Measurements from ENCODE around the gene HS3ST5.
"Not testable (repeated sequence)": the region's sequence is repeated elsewhere in the genome, so short reads cannot be mapped to it uniquely, and the experiment has no call there.

Gene HS3ST5

GRCh38 chr6:114181664-114182063 is 161.2 kb downstream of the HS3ST5 start:
- DNase-seq = no peak

- no peak for DNase-seq
Observed at GRCh38 chr6:114179411-114179810, 163.4 kb downstream of the HS3ST5 start.

GRCh38 chr6:114176726-114177125 is 166.1 kb downstream of the HS3ST5 start:
- DNase-seq = no peak

DNA sequence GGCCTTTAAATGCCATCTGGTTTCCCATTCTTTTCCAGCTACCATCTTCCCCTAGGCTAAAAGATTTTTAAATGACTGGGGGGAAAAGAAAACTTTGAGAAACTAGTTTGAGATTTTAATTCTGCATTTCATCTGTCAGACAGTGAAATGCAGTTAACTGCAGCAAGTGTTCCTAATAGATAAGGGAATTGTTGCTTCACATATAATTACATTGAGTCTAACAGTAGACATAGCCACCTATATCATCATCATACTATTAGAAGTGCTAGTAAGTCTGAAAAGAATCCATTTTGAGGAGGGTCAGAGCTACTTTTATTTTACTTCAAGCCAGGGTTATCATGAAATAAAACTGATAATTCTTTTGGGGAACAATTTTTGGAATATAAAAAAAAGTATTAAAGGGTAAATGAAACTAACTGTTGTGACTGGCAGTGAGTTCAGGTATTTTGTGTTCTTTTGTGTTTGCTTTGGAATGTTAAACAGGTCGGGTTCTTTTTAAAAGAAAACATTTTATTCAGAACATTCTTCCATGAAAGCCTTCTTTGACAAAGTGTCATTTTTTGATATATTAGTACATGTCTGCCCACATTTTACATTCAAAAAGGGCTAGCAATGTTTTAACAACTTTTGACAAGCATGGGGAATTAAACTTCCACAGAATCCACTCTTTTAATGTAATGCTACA is 170.1 kb downstream of the HS3ST5 start:
- no peak for DNase-seq

GRCh38 chr6:114171473-114171872 is 171.3 kb downstream of the HS3ST5 start:
- DNase-seq = no peak

- DNase-seq = no peak
Observed at GRCh38 chr6:114170958-114171387, 171.8 kb downstream of the HS3ST5 start.

DNA sequence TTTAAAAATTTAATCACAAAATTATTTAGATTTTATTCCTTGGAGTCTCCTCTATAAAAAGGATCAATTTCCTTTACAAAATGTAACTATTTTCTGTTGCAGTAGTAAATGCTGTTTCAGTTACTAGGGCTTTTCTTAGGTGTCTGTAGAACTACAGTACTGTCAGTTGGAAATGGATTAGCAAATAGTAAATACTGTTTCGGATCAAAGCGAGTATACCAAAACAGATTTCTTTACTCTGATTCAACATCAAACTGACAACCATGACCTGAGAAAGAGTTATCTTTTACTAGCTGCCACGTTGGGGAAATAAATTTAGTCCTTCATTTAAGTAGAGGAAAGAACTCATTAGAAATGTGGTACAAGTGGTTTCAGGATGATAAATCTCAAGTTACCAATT is 172.5 kb downstream of the HS3ST5 start:
- no peak for DNase-seq

GRCh38 chr6:114169763-114170162 is 173.1 kb downstream of the HS3ST5 start:
- DNase-seq = no peak

DNA sequence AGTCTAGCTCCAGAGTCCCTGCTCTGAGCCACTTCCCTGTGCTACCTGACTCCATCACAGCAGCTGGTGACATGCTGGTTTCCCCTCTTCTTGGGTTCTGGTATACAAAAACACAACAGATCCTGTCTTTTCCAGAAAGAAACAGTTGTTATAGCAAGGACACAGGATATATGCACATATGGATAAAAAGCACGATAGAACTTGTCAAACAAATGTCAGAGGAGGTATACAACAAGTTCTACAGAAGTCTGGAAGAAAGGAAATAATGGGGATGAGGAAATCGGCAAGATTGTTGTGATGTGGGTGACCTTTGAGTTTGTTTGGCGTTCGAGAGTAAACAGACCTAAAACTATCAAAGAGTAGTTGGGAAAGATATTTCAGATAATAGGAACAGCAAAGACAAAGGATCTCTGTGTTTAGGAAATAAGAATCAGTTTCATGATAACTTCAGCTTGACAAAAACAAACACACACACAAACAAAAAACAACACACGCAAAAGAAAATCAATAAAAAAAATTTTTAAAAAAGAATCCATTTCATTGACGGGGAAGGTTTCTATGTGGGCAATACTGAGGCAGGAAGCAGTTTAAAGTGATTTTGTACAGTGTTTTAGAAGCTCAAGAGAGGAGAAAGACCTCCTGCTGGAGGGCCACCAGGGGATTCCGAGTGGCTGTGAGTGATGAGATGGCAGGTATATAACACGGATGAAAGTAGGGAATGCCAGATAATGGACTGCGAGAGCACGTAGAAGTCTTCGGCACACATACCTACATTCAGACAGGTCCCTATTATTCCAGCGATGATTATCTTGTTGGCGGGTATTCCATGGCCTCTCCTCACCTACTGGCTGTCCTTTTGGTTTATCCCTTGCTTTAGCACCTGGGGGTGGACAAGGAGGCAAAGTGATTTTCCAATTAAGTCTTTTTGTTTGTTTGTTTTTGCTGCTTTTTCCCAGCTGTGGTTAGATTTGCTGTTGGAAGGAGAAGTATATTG is 174.9 kb downstream of the HS3ST5 start:
- DNase-seq = no peak

DNA sequence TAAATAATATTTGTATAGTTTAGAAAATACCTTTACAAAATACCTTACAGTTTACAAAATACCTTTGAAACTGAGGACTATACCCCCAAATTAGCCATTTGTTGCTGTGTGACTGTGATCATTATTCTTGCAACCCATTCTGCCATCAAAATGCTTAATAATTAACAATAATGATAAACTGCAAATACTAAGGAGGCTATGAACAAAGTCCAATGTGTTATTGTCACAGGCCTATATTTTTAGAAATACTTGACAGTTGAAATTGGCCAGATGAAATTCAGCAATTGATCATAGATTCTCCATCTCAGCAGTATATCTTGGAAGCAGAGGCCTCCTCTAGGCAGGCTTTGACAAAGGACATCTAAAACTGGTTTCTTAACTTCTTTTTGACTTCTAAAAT is 178.6 kb downstream of the HS3ST5 start:
- no peak for DNase-seq

DNA sequence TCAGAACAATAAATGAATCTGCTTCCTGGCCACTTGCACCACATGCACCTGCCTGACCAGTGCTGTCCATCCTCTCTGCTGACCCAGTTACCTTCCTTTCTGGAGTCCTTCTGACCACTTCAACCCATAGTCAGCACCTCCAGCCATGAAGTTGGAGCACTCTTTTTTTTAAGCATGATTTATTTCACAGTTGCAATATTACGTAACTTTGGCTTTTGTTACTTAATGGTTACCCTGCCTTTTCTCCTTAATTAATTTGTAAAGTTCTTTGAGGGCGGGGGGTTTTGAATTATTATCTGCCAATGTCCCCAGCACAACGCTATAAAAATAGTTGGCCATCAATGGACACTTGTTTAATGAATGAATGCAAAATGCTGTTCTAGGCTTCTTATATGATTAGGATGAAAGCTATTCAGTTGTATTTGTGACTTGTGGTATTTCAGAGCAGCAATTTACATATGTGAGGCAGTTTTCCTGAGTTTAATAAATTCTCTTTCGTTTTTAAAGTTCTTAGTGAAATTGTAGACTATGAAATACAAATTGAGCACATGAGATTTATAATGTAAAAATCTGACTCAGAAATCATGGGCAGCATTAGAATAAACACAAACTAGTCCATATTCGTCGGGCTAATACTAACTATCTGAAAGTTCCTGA is 180.0 kb downstream of the HS3ST5 start:
- no peak for DNase-seq

- DNase-seq = no peak
Observed at GRCh38 chr6:114160881-114161280, 181.9 kb downstream of the HS3ST5 start.

DNA sequence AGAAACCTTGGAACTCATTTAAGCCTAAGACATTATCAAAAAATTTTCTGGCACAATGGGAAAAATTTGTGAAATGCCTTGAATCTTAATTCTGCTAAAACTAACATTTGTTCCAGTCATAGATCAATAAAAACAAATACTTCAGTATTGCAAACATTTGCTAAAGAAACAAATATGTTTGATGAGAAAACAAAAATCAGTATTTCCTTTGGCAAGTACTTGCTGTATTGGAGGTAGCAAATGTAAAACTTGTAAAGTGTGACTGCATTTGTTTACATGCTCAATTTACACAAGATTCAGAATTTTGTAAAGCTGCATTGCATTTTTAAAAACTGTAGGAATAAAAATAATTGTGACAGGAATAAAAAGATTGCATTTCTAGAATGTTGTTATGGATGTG is 183.1 kb downstream of the HS3ST5 start:
- no peak for DNase-seq

- DNase-seq = no peak
Observed at GRCh38 chr6:114158838-114159694, 183.8 kb downstream of the HS3ST5 start.

- DNase-seq = no peak
Observed at GRCh38 chr6:114158411-114158810, 184.4 kb downstream of the HS3ST5 start.

DNA sequence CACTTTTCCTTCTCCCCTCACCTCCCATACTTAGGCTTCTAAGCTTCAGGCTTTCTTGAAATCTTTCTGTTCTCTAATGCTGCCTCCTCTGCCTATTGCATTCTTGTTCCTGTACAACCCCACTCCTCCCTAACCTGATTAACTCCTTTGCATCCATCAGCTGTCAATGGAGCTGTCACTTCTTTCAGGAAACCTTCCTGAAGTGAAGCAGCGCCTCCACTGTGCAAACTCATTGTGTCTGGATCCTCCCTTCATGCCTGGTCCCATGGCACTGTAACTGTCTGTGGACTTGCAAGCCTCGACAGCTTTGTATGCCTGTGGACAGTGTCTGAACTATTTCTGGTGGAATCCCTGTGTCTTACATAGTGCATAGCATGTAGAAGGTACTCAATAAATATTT is 185.0 kb downstream of the HS3ST5 start:
- DNase-seq = no peak

DNA sequence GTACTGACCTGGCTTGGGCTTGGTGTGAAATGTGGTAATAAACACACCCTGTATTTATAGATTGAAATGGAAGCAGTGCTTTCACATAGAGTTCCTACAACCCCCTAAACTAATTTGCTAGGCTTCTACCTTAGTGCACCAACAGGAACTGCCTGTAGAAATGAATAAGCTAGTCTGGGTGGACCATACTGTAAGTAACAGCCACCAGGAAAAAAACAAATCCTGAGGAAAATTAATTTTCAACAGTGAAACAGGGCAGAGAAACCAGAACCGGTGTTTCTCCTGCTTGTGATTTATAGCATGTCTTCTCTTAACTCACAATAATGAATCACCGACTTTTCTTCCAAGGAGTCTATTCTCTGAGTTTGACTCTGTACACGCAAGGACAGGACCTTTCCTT is 187.1 kb downstream of the HS3ST5 start:
- DNase-seq = no peak

DNA sequence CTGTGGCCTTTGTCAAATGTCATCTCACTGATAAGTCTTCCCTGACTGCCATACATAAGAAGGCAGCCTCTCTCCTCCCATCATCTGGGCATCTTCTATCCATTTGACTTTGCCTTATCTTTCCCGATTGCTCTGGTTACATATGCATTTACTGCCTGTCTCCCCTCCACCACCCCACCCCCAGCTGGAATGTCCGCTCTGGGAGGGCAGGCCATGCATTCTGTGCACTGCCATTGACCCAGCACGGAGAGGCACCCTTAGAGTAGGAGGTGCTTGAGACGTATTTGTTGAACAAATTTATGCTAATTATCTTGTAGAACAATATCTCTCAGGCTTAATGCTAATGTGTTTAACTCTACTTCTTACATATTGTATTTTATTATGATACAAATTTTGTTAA is 188.0 kb downstream of the HS3ST5 start:
- no peak for DNase-seq

- no peak for DNase-seq
Observed at GRCh38 chr6:114153448-114153847, 189.4 kb downstream of the HS3ST5 start.

DNA sequence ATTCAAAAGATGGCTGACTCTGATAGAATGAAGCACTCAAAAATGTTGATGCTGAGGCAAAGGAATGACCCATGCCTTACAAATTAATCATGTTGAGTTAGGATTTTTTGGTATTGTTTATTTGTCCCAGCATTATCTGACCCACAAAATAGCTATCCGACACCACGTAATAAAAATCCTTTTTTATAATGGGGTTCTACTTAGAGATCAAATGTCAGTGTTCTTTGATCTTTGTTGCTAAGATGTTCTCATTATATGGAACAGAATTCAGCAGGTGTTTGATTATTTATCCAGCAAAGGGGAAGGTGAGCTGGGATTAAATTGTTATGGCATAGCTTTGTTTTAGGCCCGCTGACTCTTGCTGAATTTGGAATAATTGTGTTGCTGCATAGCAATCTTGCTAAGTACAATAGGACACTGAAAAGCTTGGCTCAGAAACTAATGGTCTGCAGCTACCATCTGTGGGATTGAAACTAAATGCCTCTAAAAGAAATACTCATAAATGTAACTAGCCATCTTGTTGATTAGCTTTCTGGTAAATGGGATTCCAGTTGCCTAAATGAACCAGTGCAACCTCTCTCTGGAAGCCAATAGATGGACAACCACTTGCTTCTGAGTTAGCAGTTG is 191.6 kb downstream of the HS3ST5 start:
- no peak for DNase-seq

DNA sequence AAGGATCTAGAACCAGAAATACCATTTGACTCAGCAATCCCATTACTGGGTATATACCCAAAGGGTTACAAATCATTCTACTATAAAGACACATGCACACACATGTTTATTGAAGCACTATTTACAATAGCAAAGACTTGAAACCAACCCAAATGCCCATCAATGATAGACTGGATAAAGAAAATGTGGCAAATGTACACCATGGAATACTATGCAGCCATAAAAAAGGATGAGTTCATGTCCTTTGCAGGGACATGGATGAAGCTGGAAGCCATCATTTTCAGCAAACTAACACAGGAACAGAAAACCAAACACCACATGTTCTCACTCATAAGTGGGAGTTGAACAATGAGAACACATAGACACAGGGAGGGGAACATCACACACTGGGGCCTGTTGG is 193.6 kb downstream of the HS3ST5 start:
- not testable (repeated sequence) for DNase-seq

Data from NCI-H226 (cell line).